K562 (cell line): ENCODE measurements around the gene MYH7B. TPM values are rescaled to one million over a fixed set of nuclear protein-coding genes. Genes with fewer than 3 reads are reported as not detected.

ENCODE experiments used
- BCOR ChIP-seq: fragments of 450-650 bp; IDR thresholded peaks from 2 replicates; pipeline ENCODE4 v1.6.1; 2016
- CHD2 ChIP-seq: IDR thresholded peaks from 2 replicates; pipeline ENCODE4 v1.6.1; 2011; ENCODE audit warnings: low read depth, low read length
- ELF1 ChIP-seq: fragments of 200-800 bp; sonication (Bioruptor generic); IDR thresholded peaks from 2 replicates; pipeline ENCODE4 v1.6.1; 2016; ENCODE audit warnings: missing genetic modification characterization, missing compliant biosample characterization
- RB1 ChIP-seq: fragments of 450-650 bp; IDR thresholded peaks from 2 replicates; pipeline ENCODE4 v1.6.1; 2017; ENCODE audit warnings: low read depth, mild to moderate bottlenecking
- TBL1XR1 ChIP-seq, 2 experiments: IDR thresholded peaks; 2 replicates each; pipeline ENCODE4 v1.6.1; 2012; ENCODE audit warnings: improper control_type of control experiment in 2 of 2, low read length in 2 of 2, mild to moderate bottlenecking in 1 of 2
- XRCC3 ChIP-seq: fragments of 450-650 bp; IDR thresholded peaks from 2 replicates; pipeline ENCODE4 v1.6.1; 2017; ENCODE audit warnings: mild to moderate bottlenecking, moderate library complexity
- ZKSCAN8 ChIP-seq: fragments of 200-800 bp; sonication (Bioruptor generic); IDR thresholded peaks from 2 replicates; pipeline ENCODE4 v1.6.1; 2016; ENCODE audit warnings: missing genetic modification characterization, missing compliant biosample characterization
- ZNF282 ChIP-seq: sonication (generic); formaldehyde crosslinking; IDR thresholded peaks from 2 replicates; pipeline ENCODE4 v1.8.1; 2023; ENCODE audit warnings: missing genetic modification reagents
- ZNF695 ChIP-seq: fragments of 450-650 bp; formaldehyde crosslinking; IDR thresholded peaks from 2 replicates; pipeline ENCODE4 v1.4.0; 2020; ENCODE audit warnings: mild to moderate bottlenecking, moderate library complexity
- polyA plus RNA-seq, 8 experiments: library from polyadenylated mRNA; depleted of rRNA in 4 of 8; stranded (reverse) in 5 of 8; unstranded in 3 of 8; fragments of >200 nt; fragmentation: Nextera tagmentation in 2 of 8; fragmentation: Illumina TruSeq in 1 of 8; extraction: Ambion mirVana in 2 of 8; extraction: Trizol in 1 of 8; gene quantifications; 2 replicates each; pipeline versions ENCODE4 v1.2.1 to v1.2.3, GENCODE V29; 2011 to 2014; ENCODE audit warnings: inconsistent platforms in 1 of 8, missing spikeins in 1 of 8
- total RNA-seq, 7 experiments: library from RNA; depleted of rRNA in 6 of 7; stranded (reverse); fragments of >200 nt in 6 of 7; fragmentation: Illumina TruSeq in 2 of 7; extraction: Trizol in 2 of 7; gene quantifications; 2 replicates each; pipeline versions ENCODE4 v1.2.1 to v1.2.3, GENCODE V29; 2011 to 2021; ENCODE audit warnings: low replicate concordance in 1 of 7
- TF ChIP-seq, protein P1 (sequence below), 2 experiments: fragments of 200-800 bp in 1 of 2; sonication (Bioruptor generic) in 1 of 2; sonication (generic) in 1 of 2; formaldehyde crosslinking in 1 of 2; IDR thresholded peaks in 1 of 2; conservative IDR thresholded peaks in 1 of 2; 2 replicates each; pipeline versions ENCODE4 v1.5.0 to v1.6.1; 2016 to 2020; ENCODE audit warnings: missing compliant biosample characterization in 1 of 2, missing genetic modification characterization in 1 of 2, missing genetic modification reagents in 1 of 2
- TF ChIP-seq, protein P2 (sequence below): fragments of 250-450 bp; sonication (Bioruptor Pico); IDR thresholded peaks from 2 replicates; pipeline ENCODE4 v1.5.1; 2021; ENCODE audit warnings: mild to moderate bottlenecking
- TF ChIP-seq, protein P3 (sequence below), 3 experiments: fragments of 200-800 bp in 1 of 3; fragments of 250-450 bp in 1 of 3; fragments of 450-650 bp in 1 of 3; sonication (Bioruptor Pico) in 1 of 3; sonication (Bioruptor generic) in 1 of 3; formaldehyde crosslinking in 1 of 3; IDR thresholded peaks; 2 replicates each; pipeline versions ENCODE4 v1.6.1 to v1.8.0; 2016 to 2022; ENCODE audit warnings: mild to moderate bottlenecking in 2 of 3, missing genetic modification characterization in 2 of 3, missing compliant biosample characterization in 1 of 3, moderate library complexity in 1 of 3
- TF ChIP-seq, protein P4 (sequence below): fragments of 250-450 bp; sonication (Bioruptor Pico); IDR thresholded peaks from 2 replicates; pipeline ENCODE4 v1.8.0; 2021; ENCODE audit warnings: moderate library complexity, mild to moderate bottlenecking, inconsistent platforms
- TF ChIP-seq, protein P5 (sequence below): sonication (generic); formaldehyde crosslinking; IDR thresholded peaks from 2 replicates; pipeline ENCODE4 v1.8.0; 2022; ENCODE audit warnings: missing genetic modification reagents, mild to moderate bottlenecking, moderate library complexity, borderline replicate concordance
- TF ChIP-seq, protein P6 (sequence below), 2 experiments: IDR thresholded peaks; 2 replicates each; pipeline ENCODE4 v1.6.1; 2012; ENCODE audit warnings: improper control_type of control experiment in 2 of 2, low read depth in 2 of 2, low read length in 2 of 2, borderline replicate concordance in 1 of 2

Gene MYH7B
- total and polyA plus RNA-seq, 9 of the 15 experiments (the other 6 are each of a cell fraction or from before 2014, with no cell fraction given), result 0.07 to 0.34 (median 0.13) TPM; not detected in 3

DNA sequence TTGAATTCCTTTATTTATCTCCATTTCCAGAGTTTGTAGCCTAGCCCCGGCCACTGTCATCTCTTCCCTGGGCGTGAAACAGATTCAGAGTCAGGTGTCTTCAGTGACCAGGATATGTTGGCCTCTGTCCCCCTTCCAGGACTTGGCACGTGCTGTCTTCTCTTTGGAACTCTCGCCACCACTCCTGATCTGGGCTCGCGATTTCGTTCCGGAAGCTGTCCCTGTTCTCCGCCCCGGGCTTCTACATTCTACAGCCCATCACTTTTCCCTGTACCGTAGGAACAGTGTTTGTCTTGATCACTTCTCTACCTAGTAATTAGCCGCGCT is 801 bp upstream of the MYH7B start (continued):
- TF ChIP-seq, protein P1, sequence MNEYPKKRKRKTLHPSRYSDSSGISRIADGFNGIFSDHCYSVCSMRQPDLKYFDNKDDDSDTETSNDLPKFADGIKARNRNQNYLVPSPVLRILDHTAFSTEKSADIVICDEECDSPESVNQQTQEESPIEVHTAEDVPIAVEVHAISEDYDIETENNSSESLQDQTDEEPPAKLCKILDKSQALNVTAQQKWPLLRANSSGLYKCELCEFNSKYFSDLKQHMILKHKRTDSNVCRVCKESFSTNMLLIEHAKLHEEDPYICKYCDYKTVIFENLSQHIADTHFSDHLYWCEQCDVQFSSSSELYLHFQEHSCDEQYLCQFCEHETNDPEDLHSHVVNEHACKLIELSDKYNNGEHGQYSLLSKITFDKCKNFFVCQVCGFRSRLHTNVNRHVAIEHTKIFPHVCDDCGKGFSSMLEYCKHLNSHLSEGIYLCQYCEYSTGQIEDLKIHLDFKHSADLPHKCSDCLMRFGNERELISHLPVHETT (CRISPR knock-in tag; conservative IDR thresholded peaks at IDR 0.05 in 1 of 2, IDR thresholded peaks at IDR 0.05 in 1 of 2), result no peak
- TF ChIP-seq BCOR, result no peak
- TF ChIP-seq, protein P2, sequence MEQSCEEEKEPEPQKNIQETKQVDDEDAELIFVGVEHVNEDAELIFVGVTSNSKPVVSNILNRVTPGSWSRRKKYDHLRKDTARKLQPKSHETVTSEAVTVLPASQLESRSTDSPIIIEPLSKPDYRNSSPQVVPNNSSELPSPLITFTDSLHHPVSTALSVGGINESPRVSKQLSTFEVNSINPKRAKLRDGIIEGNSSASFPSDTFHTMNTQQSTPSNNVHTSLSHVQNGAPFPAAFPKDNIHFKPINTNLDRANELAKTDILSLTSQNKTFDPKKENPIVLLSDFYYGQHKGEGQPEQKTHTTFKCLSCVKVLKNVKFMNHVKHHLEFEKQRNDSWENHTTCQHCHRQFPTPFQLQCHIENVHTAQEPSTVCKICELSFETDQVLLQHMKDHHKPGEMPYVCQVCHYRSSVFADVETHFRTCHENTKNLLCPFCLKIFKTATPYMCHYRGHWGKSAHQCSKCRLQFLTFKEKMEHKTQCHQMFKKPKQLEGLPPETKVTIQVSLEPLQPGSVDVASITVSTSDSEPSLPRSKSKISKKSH, result no peak
- TF ChIP-seq TBL1XR1 (IDR thresholded peaks at IDR 0.05; ENCODE audit: low read length in 2 of 2), result 0 out of 4 replicates have a peak, but pooled peaks of 1 of the 2 experiments have one; percentile 10
- TF ChIP-seq ELF1 (tag), result 0 out of 2 replicates have a peak, but pooled peaks have one; percentile 46
- no peak for TF ChIP-seq ZNF695
- TF ChIP-seq, protein P3, sequence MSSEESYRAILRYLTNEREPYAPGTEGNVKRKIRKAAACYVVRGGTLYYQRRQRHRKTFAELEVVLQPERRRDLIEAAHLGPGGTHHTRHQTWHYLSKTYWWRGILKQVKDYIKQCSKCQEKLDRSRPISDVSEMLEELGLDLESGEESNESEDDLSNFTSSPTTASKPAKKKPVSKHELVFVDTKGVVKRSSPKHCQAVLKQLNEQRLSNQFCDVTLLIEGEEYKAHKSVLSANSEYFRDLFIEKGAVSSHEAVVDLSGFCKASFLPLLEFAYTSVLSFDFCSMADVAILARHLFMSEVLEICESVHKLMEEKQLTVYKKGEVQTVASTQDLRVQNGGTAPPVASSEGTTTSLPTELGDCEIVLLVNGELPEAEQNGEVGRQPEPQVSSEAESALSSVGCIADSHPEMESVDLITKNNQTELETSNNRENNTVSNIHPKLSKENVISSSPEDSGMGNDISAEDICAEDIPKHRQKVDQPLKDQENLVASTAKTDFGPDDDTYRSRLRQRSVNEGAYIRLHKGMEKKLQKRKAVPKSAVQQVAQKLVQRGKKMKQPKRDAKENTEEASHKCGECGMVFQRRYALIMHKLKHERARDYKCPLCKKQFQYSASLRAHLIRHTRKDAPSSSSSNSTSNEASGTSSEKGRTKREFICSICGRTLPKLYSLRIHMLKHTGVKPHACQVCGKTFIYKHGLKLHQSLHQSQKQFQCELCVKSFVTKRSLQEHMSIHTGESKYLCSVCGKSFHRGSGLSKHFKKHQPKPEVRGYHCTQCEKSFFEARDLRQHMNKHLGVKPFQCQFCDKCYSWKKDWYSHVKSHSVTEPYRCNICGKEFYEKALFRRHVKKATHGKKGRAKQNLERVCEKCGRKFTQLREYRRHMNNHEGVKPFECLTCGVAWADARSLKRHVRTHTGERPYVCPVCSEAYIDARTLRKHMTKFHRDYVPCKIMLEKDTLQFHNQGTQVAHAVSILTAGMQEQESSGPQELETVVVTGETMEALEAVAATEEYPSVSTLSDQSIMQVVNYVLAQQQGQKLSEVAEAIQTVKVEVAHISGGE (CRISPR knock-in tag; IDR thresholded peaks at IDR 0.05), result no peak
- TF ChIP-seq, protein P4, sequence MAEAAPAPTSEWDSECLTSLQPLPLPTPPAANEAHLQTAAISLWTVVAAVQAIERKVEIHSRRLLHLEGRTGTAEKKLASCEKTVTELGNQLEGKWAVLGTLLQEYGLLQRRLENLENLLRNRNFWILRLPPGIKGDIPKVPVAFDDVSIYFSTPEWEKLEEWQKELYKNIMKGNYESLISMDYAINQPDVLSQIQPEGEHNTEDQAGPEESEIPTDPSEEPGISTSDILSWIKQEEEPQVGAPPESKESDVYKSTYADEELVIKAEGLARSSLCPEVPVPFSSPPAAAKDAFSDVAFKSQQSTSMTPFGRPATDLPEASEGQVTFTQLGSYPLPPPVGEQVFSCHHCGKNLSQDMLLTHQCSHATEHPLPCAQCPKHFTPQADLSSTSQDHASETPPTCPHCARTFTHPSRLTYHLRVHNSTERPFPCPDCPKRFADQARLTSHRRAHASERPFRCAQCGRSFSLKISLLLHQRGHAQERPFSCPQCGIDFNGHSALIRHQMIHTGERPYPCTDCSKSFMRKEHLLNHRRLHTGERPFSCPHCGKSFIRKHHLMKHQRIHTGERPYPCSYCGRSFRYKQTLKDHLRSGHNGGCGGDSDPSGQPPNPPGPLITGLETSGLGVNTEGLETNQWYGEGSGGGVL, result no peak
- no peak for TF ChIP-seq ZNF282 (CRISPR knock-in tag)
- TF ChIP-seq XRCC3, result no peak
- TF ChIP-seq ZKSCAN8 (CRISPR knock-in tag), result no peak
- peak; percentile 61 for TF ChIP-seq CHD2
- TF ChIP-seq, protein P5, sequence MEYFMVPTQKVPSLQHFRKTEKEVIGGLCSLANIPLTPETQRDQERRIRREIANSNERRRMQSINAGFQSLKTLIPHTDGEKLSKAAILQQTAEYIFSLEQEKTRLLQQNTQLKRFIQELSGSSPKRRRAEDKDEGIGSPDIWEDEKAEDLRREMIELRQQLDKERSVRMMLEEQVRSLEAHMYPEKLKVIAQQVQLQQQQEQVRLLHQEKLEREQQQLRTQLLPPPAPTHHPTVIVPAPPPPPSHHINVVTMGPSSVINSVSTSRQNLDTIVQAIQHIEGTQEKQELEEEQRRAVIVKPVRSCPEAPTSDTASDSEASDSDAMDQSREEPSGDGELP (CRISPR knock-in tag), result no peak
- TF ChIP-seq, protein P6, sequence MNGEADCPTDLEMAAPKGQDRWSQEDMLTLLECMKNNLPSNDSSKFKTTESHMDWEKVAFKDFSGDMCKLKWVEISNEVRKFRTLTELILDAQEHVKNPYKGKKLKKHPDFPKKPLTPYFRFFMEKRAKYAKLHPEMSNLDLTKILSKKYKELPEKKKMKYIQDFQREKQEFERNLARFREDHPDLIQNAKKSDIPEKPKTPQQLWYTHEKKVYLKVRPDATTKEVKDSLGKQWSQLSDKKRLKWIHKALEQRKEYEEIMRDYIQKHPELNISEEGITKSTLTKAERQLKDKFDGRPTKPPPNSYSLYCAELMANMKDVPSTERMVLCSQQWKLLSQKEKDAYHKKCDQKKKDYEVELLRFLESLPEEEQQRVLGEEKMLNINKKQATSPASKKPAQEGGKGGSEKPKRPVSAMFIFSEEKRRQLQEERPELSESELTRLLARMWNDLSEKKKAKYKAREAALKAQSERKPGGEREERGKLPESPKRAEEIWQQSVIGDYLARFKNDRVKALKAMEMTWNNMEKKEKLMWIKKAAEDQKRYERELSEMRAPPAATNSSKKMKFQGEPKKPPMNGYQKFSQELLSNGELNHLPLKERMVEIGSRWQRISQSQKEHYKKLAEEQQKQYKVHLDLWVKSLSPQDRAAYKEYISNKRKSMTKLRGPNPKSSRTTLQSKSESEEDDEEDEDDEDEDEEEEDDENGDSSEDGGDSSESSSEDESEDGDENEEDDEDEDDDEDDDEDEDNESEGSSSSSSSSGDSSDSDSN (IDR thresholded peaks at IDR 0.05; ENCODE audit: borderline replicate concordance in 1 of 2, low read depth in 2 of 2, low read length in 2 of 2), result 0 out of 4 replicates have a peak, but pooled peaks have one; percentile 23 to 54
- TF ChIP-seq RB1, result 0 out of 2 replicates have a peak, but pooled peaks have one; percentile 6
